ENCODE measurements around the gene FIGN. TPM values are rescaled to one million over a fixed set of nuclear protein-coding genes. Genes with fewer than 3 reads are reported as not detected.

Gene FIGN
- total and polyA plus RNA-seq, 12 donors, result 2.1 to 17.0 (median 11.9) TPM

- Histone ChIP-seq H3K4me3 (no peak overlapping the region), H3K27me3 (no peaks in the 10 kb centered on the region), H3K36me3 (no peaks in the 10 kb centered on the region), H3K27ac (peak overlapping the region in 2 of 10 donors; percentile 3 to 81), H3K9me3 (no peaks in the 10 kb centered on the region), H3K4me1 (peaks cover 2 to 38% (median 28%) of the 10 kb centered on the region in 9 donors)
- DNase-seq (no peak), ATAC-seq (no peak)
- TF ChIP-seq, protein P1, sequence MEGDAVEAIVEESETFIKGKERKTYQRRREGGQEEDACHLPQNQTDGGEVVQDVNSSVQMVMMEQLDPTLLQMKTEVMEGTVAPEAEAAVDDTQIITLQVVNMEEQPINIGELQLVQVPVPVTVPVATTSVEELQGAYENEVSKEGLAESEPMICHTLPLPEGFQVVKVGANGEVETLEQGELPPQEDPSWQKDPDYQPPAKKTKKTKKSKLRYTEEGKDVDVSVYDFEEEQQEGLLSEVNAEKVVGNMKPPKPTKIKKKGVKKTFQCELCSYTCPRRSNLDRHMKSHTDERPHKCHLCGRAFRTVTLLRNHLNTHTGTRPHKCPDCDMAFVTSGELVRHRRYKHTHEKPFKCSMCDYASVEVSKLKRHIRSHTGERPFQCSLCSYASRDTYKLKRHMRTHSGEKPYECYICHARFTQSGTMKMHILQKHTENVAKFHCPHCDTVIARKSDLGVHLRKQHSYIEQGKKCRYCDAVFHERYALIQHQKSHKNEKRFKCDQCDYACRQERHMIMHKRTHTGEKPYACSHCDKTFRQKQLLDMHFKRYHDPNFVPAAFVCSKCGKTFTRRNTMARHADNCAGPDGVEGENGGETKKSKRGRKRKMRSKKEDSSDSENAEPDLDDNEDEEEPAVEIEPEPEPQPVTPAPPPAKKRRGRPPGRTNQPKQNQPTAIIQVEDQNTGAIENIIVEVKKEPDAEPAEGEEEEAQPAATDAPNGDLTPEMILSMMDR (IDR thresholded peaks at IDR 0.05), result no peak
- intact Hi-C loops (cut with DNase I), result no loop called here
- WGBS, 2 donors, result 79 to 83% methylated on average over 5 of the region's 5 CpGs
These were observed 71.2 kb downstream of the FIGN start for GRCh38 chr2:163664610-163665009.

- WGBS, 2 donors, result 65 to 71% methylated on average over 4 of the region's 4 CpGs
- Histone ChIP-seq H3K27me3 (no peaks in the 10 kb centered on the region), H3K36me3 (no peaks in the 10 kb centered on the region), H3K4me1 (peaks cover 0 to 43% (median 18%) of the 10 kb centered on the region in 9 donors), H3K9me3 (no peaks in the 10 kb centered on the region), H3K27ac (peak overlapping the region in 3 of 10 donors; percentile 1 to 46 (median 27)), H3K4me3 (no peak overlapping the region)
- ATAC-seq, result no peak
- DNase-seq, result no peak
- TF ChIP-seq, protein P1 (IDR thresholded peaks at IDR 0.05), result no peak
- intact Hi-C loops (cut with DNase I), result no loop called here
These were observed 73.5 kb downstream of the FIGN start for GRCh38 chr2:163662141-163662780.

DNA sequence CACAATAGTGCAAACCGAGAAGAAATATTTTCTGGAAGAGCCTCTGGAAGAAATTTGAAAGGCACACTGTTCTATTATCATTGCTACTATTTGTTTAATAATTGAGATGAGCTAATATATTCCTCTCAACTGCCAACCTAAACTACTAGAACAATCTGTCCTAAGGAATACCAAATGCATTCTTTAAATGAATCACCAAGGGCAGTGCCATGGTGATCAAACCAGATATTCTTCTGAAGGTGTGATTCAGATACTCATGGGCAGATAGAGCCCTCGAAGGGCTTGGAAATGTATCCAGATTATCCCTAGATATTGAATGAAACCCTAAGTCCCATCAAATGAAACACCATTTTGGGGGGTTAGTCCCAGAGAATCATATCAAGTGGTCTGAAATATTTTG, 76.6 kb downstream of the FIGN start:
- H3K4me1 ChIP-seq, result peaks cover 0 to 46% (median 14%) of the 10 kb centered on the region in 9 donors
- no peak overlapping the region for H3K4me3 ChIP-seq
- no peaks in the 10 kb centered on the region for H3K9me3 ChIP-seq
- H3K36me3 ChIP-seq, result no peaks in the 10 kb centered on the region
- DNase-seq (no peak), ATAC-seq (no peak)
- TF ChIP-seq, protein P1 (IDR thresholded peaks at IDR 0.05), result no peak
- intact Hi-C loops (cut with DNase I), result loop anchor here in 4 of 10 donors (5.0 to 10.0 kb wide), 4 partner anchors 52 to 76 kb away; partner anchors contain the start of gene FIGN (in 1 of the 4)
- WGBS, 2 donors, result 61 to 65% methylated on average over 2 of the region's 2 CpGs
- H3K27ac ChIP-seq, result peak overlapping the region in 3 of 10 donors; percentile 19 to 30 (median 24)
- H3K27me3 ChIP-seq, result no peaks in the 10 kb centered on the region

DNA sequence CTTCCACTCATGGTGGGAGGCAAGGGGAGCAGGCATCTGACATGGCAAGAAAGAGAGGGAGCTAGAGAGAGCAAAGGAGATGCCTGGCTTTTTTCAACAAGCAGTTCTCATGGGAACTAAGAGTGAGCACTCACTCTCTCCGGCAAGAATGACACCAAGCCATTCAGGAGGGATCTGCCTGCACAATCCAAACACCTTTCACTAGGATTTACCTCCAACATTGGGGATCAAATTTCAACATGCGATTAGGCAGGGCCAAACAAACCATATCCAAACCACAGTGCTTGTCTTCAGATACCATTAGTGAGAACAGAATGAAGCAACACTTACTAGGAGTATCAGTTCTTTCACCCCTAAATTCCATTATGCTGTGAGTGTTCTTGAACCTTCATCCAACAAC, 77.3 kb downstream of the FIGN start:
- WGBS, 2 donors, result 24 to 36% methylated on average over 2 of the region's 2 CpGs
- H3K9me3 ChIP-seq, result no peaks in the 10 kb centered on the region
- no peak overlapping the region for H3K4me3 ChIP-seq
- H3K4me1 ChIP-seq, result peaks cover 0 to 46% (median 14%) of the 10 kb centered on the region in 9 donors
- H3K27me3 ChIP-seq, result no peaks in the 10 kb centered on the region
- DNase-seq (no peak), ATAC-seq (peak in 3 of 8 donors; percentile 24 to 48 (median 34))
- H3K27ac ChIP-seq, result peak overlapping the region in 3 of 10 donors; percentile 19 to 30 (median 27)
- intact Hi-C loops (cut with DNase I), result loop anchor here in 4 of 10 donors (5.0 to 10.0 kb wide), 4 partner anchors 51 to 76 kb away; partner anchors contain the start of gene FIGN (in 1 of the 4)
- TF ChIP-seq, protein P1 (IDR thresholded peaks at IDR 0.05), result no peak
- no peaks in the 10 kb centered on the region for H3K36me3 ChIP-seq

All from heart right ventricle (tissue), 16 donors.